GM12864 (cell line): ENCODE data around the gene P2RY6.

ENCODE experiments used
- DNase-seq: peaks from one replicate; pipeline ENCODE4 v3.0.0-alpha.2; 2011; ENCODE audit warnings: low read depth
- H3K4me3 ChIP-seq: 2 replicates; pipeline ENCODE4 v1.5.1; 2011; ENCODE audit warnings: mild to moderate bottlenecking, low read depth, low read length, control low read depth
- TF ChIP-seq, protein P1 (sequence below): IDR thresholded peaks from 2 replicates; pipeline ENCODE4 v1.5.1; 2011; ENCODE audit warnings: low read depth, mild to moderate bottlenecking, moderate library complexity, low read length, control low read depth, inconsistent platforms; ENCODE audit errors: missing control alignments

Gene P2RY6

GRCh38 chr11:73252577-73253191 is 19.5 kb upstream of the P2RY6 start:
- H3K4me3 ChIP-seq, result no peak overlapping the region
- TF ChIP-seq, protein P1, sequence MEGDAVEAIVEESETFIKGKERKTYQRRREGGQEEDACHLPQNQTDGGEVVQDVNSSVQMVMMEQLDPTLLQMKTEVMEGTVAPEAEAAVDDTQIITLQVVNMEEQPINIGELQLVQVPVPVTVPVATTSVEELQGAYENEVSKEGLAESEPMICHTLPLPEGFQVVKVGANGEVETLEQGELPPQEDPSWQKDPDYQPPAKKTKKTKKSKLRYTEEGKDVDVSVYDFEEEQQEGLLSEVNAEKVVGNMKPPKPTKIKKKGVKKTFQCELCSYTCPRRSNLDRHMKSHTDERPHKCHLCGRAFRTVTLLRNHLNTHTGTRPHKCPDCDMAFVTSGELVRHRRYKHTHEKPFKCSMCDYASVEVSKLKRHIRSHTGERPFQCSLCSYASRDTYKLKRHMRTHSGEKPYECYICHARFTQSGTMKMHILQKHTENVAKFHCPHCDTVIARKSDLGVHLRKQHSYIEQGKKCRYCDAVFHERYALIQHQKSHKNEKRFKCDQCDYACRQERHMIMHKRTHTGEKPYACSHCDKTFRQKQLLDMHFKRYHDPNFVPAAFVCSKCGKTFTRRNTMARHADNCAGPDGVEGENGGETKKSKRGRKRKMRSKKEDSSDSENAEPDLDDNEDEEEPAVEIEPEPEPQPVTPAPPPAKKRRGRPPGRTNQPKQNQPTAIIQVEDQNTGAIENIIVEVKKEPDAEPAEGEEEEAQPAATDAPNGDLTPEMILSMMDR, result peak; percentile 32
- no peak for DNase-seq

- TF ChIP-seq, protein P1, result no peak
- DNase-seq, result no peak
- no peak overlapping the region for H3K4me3 ChIP-seq
Observed at GRCh38 chr11:73257342-73258103, 14.6 kb upstream of the P2RY6 start.

DNA sequence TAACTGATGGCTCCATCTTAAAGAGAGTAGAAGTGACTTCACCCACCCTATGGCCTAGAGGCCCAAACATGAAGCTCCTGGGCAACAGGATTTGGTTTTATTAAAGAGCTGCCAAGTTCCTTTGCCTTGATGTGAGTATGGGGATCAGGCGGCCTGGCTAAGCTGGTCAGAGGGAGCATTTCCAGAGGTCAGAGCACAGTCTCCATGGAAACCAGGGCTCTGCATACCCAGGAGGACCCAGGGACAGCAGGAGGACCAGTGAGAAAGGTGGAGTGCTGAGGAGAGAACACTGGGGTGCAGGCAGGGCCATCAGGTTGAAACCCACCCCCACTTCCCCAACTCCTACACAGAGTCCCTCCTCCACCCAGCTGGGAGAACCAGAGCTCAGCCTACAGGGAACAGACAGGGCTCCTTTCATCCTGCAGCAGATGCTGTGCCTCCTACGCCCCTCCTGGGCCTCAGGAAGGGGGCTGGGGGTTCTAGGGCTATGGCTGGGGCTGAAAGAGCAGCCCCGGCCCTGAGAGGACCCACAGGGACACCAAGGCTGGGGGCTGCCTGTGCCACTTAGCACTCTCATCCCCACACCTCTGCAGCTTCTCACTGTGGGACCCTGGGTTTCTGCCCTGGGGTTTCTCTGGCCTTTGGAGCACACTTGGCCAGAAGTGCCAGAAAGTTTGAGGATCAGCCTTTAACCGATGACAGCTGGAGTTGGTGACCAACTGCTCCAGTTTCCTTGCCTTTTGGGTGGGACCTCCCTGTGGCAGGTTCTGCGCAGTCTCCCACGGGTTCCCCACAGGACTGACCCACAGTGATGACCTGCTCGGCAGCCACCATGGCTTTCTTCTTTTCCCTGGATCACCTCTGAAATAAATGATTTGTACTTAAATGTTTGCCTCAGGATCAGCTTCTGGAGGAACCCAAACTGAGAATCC is 13.8 kb upstream of the P2RY6 start:
- DNase-seq, result no peak
- TF ChIP-seq, protein P1, result no peak
- H3K4me3 ChIP-seq, result no peak overlapping the region

GRCh38 chr11:73259406-73260126 is 12.6 kb upstream of the P2RY6 start:
- no peak overlapping the region for H3K4me3 ChIP-seq
- no peak for DNase-seq
- TF ChIP-seq, protein P1, result no peak

DNA sequence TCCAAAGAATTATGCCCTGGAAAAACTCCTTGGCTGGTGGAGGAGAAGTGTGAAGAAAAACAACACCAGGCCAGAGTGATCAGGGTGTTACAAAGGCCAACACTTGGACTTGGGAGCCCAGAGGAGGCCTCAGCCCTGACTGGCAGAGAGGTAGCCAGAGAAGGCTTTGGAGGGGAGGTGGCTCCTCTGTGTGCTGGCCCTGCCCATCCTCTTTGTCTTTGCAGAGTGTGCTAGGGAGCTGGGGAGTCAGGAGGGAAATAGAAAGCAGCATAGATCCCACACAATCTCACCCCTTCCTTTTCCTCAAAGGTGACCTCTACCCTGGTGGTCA is 12.0 kb upstream of the P2RY6 start:
- DNase-seq, result no peak
- no peak overlapping the region for H3K4me3 ChIP-seq
- TF ChIP-seq, protein P1, result no peak

DNA sequence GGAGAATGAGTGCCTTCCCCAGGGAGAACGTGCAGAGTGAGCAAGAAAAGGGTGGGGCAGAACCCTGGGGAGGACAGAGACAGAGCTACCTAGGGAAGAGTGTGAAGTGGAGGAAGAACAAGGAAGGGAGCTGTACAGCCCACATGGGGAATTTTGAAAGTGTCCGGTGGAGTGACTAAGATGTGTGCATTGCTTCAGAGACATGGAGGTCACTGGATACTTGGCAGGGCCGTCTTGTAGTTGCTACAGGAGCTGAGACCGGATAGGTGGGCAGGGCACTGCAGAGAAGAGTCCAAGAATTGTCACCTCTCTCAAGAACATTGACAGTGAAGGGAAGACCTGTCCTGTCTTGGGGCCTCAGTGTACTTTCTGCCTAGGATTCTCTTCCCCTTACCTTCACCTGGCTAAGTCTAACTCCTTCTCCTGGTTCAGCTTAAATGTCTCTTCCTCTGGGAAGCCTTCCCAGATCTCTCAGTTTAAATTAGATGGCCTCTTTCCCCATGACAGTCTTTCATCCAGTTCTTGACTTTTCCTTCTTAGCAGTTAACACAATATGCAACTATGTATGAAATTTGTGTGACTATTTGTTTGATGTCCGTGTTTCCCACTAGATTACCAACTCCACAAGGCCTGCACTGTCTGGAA is 9.2 kb upstream of the P2RY6 start:
- H3K4me3 ChIP-seq, result no peak overlapping the region
- TF ChIP-seq, protein P1, result no peak
- no peak for DNase-seq
